ENCODE measurements around the gene DLGAP4. TPM values are rescaled to one million over a fixed set of nuclear protein-coding genes. Genes with fewer than 3 reads are reported as not detected.

Gene DLGAP4
- total and polyA plus RNA-seq, 2 of the 13 experiments (the other 11 are each of a cell fraction or from before 2014, with no cell fraction given), result 15.2 to 26.7 TPM

- TF ChIP-seq IRF1 (CRISPR knock-in tag; IDR thresholded peaks at IDR 0.05; ENCODE audit: low read depth), result no peak
- TF ChIP-seq FOXO4 (CRISPR knock-in tag; conservative IDR thresholded peaks at IDR 0.05), result 0 out of 2 replicates have a peak, but pooled peaks have one; percentile 83
- no peak; the same call in 1 of the 2 replicates for TF ChIP-seq ZNF12 (CRISPR knock-in tag; IDR thresholded peaks at IDR 0.05)
- TF ChIP-seq GMEB1 (CRISPR knock-in tag; IDR thresholded peaks at IDR 0.05; ENCODE audit: borderline replicate concordance), result no peak
- no peak for TF ChIP-seq CHD4 (IDR thresholded peaks at IDR 0.05; ENCODE audit: borderline replicate concordance, low read length)
- no peak for TF ChIP-seq GTF2F1 (IDR thresholded peaks at IDR 0.05; ENCODE audit: low read length)
- no peak; the same call in none of the 2 replicates for TF ChIP-seq MIER2 (CRISPR knock-in tag; IDR thresholded peaks at IDR 0.05)
- no peak for TF ChIP-seq ARID3A (IDR thresholded peaks at IDR 0.05; ENCODE audit: low read depth, low read length)
- no peak for TF ChIP-seq TOPORS (CRISPR knock-in tag; IDR thresholded peaks at IDR 0.05)
- TF ChIP-seq ZNF775 (CRISPR knock-in tag; IDR thresholded peaks at IDR 0.05; ENCODE audit: borderline replicate concordance), result no peak
- TF ChIP-seq FOXP4 (CRISPR knock-in tag; IDR thresholded peaks at IDR 0.05), result peak; percentile 40
- TF ChIP-seq ZNF281 (CRISPR knock-in tag; IDR thresholded peaks at IDR 0.05; ENCODE audit: borderline replicate concordance), result no peak
- TF ChIP-seq POLR2AphosphoS2 (IDR thresholded peaks at IDR 0.05; ENCODE audit: low read depth, low read length), result no peak
Measured at GRCh38 chr20:36270744-36271638, 35.1 kb upstream of the DLGAP4 start (continued).

Measured in HepG2 (cell line).